ENCODE data around the gene CPN2. TPM values are rescaled to one million over a fixed set of nuclear protein-coding genes. Genes with fewer than 3 reads are reported as not detected.

The CPN2 gene
- total and polyA plus RNA-seq, 2 donors (not counting 3 experiments of a cell fraction or from before 2014, with no cell fraction given): not detected

DNA sequence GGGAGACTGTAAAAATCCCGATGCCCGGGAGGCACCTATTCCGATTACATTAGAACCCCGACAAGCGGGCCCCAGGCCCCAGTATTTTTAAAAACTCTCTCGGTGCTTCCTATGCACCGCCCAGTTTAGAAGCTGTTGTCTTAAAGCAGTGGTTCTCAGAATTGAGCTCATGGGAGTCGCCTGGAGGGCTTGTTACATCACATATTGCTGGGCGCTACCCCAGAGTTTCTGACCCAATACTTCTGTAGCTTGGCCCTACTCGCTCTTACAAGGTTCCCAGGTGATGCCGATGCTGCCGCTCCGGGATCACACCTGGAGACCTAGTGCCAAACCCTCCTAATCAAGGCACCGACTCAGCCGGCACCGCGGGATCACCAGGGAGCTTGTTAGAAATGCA, 35.2 kb downstream of the CPN2 start:
- intact Hi-C loops (cut with micrococcal nuclease): loop anchor here (1.0 to 5.0 kb wide), 11 partner anchors 47 to 651 kb away; no protein-coding TSS in a partner anchor
- no peaks in the 10 kb centered on the region for H3K9me3 ChIP-seq (replicated peaks; ENCODE audit: control insufficient read depth, insufficient read depth, low read length)
- no peak overlapping the region for H3K27ac ChIP-seq (ENCODE audit: insufficient read depth, low read depth, low read length)
- no peaks in the 10 kb centered on the region for H4K20me1 ChIP-seq (replicated peaks; ENCODE audit: control insufficient read depth, extremely low read depth, insufficient read depth, low read length)
- no peak overlapping the region for H2AFZ ChIP-seq (ENCODE audit: low read depth, low read length)
- no TSS peak for BruUV-seq (replicated peaks)
- H3K4me3 ChIP-seq (replicated peaks in 1 of 3; ENCODE audit: insufficient read depth in 1 of 3, low read depth in 1 of 3, low read length in 3 of 3): no peak overlapping the region
- H3K27me3 ChIP-seq (ENCODE audit: control insufficient read depth in 2 of 2, insufficient read depth in 2 of 2, low read length in 2 of 2): peaks cover 4 to 5% of the 10 kb centered on the region in 2 experiments
- DNase-seq (ENCODE audit: low read depth, low spot score) (no peak), FAIRE-seq (no peak)
- no peaks in the 10 kb centered on the region for H3K9me1 ChIP-seq (replicated peaks; ENCODE audit: control insufficient read depth, extremely low read depth, insufficient read depth, low read length)
- H3K4me2 ChIP-seq (ENCODE audit: insufficient read depth, low read length): no peak overlapping the region
- no peaks in the 10 kb centered on the region for H3K36me3 ChIP-seq (ENCODE audit: control insufficient read depth in 2 of 2, extremely low read depth in 1 of 2, insufficient read depth in 2 of 2, low read length in 2 of 2)
- H3K79me2 ChIP-seq (ENCODE audit: control insufficient read depth, insufficient read depth, low read length): no peaks in the 10 kb centered on the region
- ChIA-PET POLR2A (interaction anchor here (0.7 to 1.4 kb wide), 6 partner anchors 45 to 535 kb away, joined by 3 to 9 read pairs (median 4); partner anchors contain the start of gene HES1), CTCF (interaction anchor here (0.6 to 5.6 kb wide), 88 partner anchors 9 to 856 kb away, joined by 3 to 355 read pairs (median 5); partner anchors contain the start of gene HES1)
- TF ChIP-seq, protein P1, sequence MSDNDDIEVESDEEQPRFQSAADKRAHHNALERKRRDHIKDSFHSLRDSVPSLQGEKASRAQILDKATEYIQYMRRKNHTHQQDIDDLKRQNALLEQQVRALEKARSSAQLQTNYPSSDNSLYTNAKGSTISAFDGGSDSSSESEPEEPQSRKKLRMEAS (IDR thresholded peaks at IDR 0.05; ENCODE audit: insufficient read depth, insufficient read length): no peak
- TF ChIP-seq EZH2 (IDR thresholded peaks at IDR 0.05; ENCODE audit: borderline replicate concordance, low read depth, low read length, severe bottlenecking) (no peak), JUN (IDR thresholded peaks at IDR 0.05; ENCODE audit: borderline replicate concordance, insufficient read depth, insufficient read length, low read depth) (no peak), GATA2 (IDR thresholded peaks at IDR 0.05; ENCODE audit: insufficient read depth, insufficient read length, low read depth, low read length) (no peak), MYC (IDR thresholded peaks at IDR 0.05; ENCODE audit: low read depth, low read length) (no peak), POLR2AphosphoS5 (IDR thresholded peaks at IDR 0.05; ENCODE audit: insufficient read depth, low read depth, low read length) (no peak), POLR2A (IDR thresholded peaks at IDR 0.05; ENCODE audit: low read depth, low read length) (no peak)
- TF ChIP-seq, protein P2, sequence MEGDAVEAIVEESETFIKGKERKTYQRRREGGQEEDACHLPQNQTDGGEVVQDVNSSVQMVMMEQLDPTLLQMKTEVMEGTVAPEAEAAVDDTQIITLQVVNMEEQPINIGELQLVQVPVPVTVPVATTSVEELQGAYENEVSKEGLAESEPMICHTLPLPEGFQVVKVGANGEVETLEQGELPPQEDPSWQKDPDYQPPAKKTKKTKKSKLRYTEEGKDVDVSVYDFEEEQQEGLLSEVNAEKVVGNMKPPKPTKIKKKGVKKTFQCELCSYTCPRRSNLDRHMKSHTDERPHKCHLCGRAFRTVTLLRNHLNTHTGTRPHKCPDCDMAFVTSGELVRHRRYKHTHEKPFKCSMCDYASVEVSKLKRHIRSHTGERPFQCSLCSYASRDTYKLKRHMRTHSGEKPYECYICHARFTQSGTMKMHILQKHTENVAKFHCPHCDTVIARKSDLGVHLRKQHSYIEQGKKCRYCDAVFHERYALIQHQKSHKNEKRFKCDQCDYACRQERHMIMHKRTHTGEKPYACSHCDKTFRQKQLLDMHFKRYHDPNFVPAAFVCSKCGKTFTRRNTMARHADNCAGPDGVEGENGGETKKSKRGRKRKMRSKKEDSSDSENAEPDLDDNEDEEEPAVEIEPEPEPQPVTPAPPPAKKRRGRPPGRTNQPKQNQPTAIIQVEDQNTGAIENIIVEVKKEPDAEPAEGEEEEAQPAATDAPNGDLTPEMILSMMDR (IDR thresholded peaks at IDR 0.05; ENCODE audit: extremely low read depth in 1 of 2, insufficient read depth in 1 of 2, low read depth in 1 of 2, low read length in 2 of 2): no peak
- no peak overlapping the region for H3K9ac ChIP-seq (replicated peaks; ENCODE audit: extremely low read depth, insufficient read depth, low read length)
- H3K4me1 ChIP-seq (ENCODE audit: control insufficient read depth, extremely low read depth, insufficient read depth, low read length): peaks cover 7% of the 10 kb centered on the region
- dilution Hi-C loops (cut with MboI; ENCODE audit: extremely low pct_ligation_motif_present, low sequenced_read_pairs): loop anchor here (25.0 kb wide), 1 partner anchor 554 kb away; no protein-coding TSS in a partner anchor

All from endothelial cell of umbilical vein (primary cell).